Neuronal stem cell (in vitro differentiated cells): Measurements from ENCODE around the gene TCHHL1.

Experiments used
- DNase-seq: peaks from one replicate; pipeline ENCODE4 v3.0.0-alpha.2; 2013; ENCODE audit warnings: low spot score
- H2AFZ ChIP-seq: one replicate; pipeline ENCODE4 v1.6.1; 2013; ENCODE audit warnings: mild to moderate bottlenecking, low read length, inconsistent platforms
- H2AK5ac ChIP-seq: 2 replicates; pipeline ENCODE4 v1.6.1; 2013; ENCODE audit warnings: low read depth, mild to moderate bottlenecking, inconsistent platforms, low read length, moderate library complexity, mixed read lengths
- H2BK120ac ChIP-seq: 2 replicates; pipeline ENCODE4 v1.6.1; 2013; ENCODE audit warnings: low read depth, mild to moderate bottlenecking, inconsistent platforms, low read length, moderate library complexity, mixed read lengths
- H2BK12ac ChIP-seq: one replicate; pipeline ENCODE4 v1.6.1; 2013; ENCODE audit warnings: low read length, inconsistent platforms
- H2BK15ac ChIP-seq: 2 replicates; pipeline ENCODE4 v1.6.1; 2013; ENCODE audit warnings: mild to moderate bottlenecking, low read length, inconsistent platforms, mixed read lengths
- H2BK5ac ChIP-seq: one replicate; pipeline ENCODE4 v1.6.1; 2013; ENCODE audit warnings: inconsistent platforms, mild to moderate bottlenecking, low read length, moderate library complexity
- H3K14ac ChIP-seq: one replicate; pipeline ENCODE4 v1.6.1; 2013; ENCODE audit warnings: low read length, inconsistent platforms
- H3K18ac ChIP-seq: 2 replicates; pipeline ENCODE4 v1.6.1; 2013; ENCODE audit warnings: low read length, inconsistent platforms
- H3K23ac ChIP-seq: 2 replicates; pipeline ENCODE4 v1.6.1; 2013; ENCODE audit warnings: low read depth, mild to moderate bottlenecking, mixed read lengths, low read length, inconsistent platforms; ENCODE audit not compliant: poor library complexity
- H3K27ac ChIP-seq: replicated peaks from 3 replicates; pipeline ENCODE4 v1.5.1; 2013; ENCODE audit warnings: low read length, inconsistent platforms
- H3K27me3 ChIP-seq, 3 experiments: 2 replicates each; pipeline ENCODE4 v1.6.1; 2013; ENCODE audit warnings: low read length in 3 of 3, mild to moderate bottlenecking in 2 of 3, inconsistent platforms in 1 of 3, low read depth in 1 of 3, mixed read lengths in 1 of 3, moderate library complexity in 1 of 3; ENCODE audit not compliant: control insufficient read depth in 3 of 3, insufficient read depth in 3 of 3
- H3K36me3 ChIP-seq, 2 donors: replicated peaks in 1 of 2; 2 replicates each; pipeline ENCODE4 v1.6.1; 2013; ENCODE audit warnings: low read length in 2 of 2; ENCODE audit not compliant: control insufficient read depth in 2 of 2, insufficient read depth in 2 of 2
- H3K4ac ChIP-seq: 2 replicates; pipeline ENCODE4 v1.6.1; 2013; ENCODE audit warnings: inconsistent platforms, mild to moderate bottlenecking, low read length, moderate library complexity
- H3K4me1 ChIP-seq, 2 donors: 1 replicate in 1 of 2; 2 replicates in 1 of 2; pipeline ENCODE4 v1.6.1; 2013; ENCODE audit warnings: low read length in 2 of 2, low read depth in 1 of 2; ENCODE audit not compliant: control insufficient read depth in 2 of 2, insufficient read depth in 1 of 2
- H3K4me2 ChIP-seq: one replicate; pipeline ENCODE4 v1.6.1; 2013; ENCODE audit warnings: mild to moderate bottlenecking, low read length, inconsistent platforms; ENCODE audit not compliant: insufficient read depth, poor library complexity, severe bottlenecking
- H3K4me3 ChIP-seq, 2 donors: 2 replicates each; pipeline ENCODE4 v1.5.1; 2013; ENCODE audit warnings: low read length in 2 of 2, mild to moderate bottlenecking in 2 of 2, inconsistent platforms in 1 of 2, moderate library complexity in 1 of 2
- H3K79me1 ChIP-seq: one replicate; pipeline ENCODE4 v1.6.1; 2013; ENCODE audit warnings: low read depth, mild to moderate bottlenecking, inconsistent platforms, low read length, moderate library complexity
- H3K9ac ChIP-seq: one replicate; pipeline ENCODE4 v1.6.1; 2013; ENCODE audit warnings: mild to moderate bottlenecking, low read depth, low read length, inconsistent platforms; ENCODE audit not compliant: poor library complexity
- H3K9me3 ChIP-seq, 2 donors: replicated peaks in 1 of 2; 2 replicates each; pipeline versions ENCODE3 to v1.6.1; 2013; ENCODE audit warnings: low read length in 2 of 2, mild to moderate bottlenecking in 2 of 2, inconsistent platforms in 1 of 2, low read depth in 1 of 2, mixed read lengths in 1 of 2, moderate library complexity in 1 of 2; ENCODE audit not compliant: control insufficient read depth in 2 of 2, insufficient read depth in 1 of 2
- H4K8ac ChIP-seq: one replicate; pipeline ENCODE4 v1.6.1; 2013; ENCODE audit warnings: low read depth, mild to moderate bottlenecking, inconsistent platforms, low read length, moderate library complexity
- H4K91ac ChIP-seq: one replicate; pipeline ENCODE4 v1.6.1; 2013; ENCODE audit warnings: low read length, low read depth, mild to moderate bottlenecking, inconsistent platforms; ENCODE audit not compliant: poor library complexity
- WGBS, 2 donors: extraction: QIAGEN DNeasy Blood & Tissue Kit; methylation state at CpG; one replicate each; pipeline ENCODE4 v1.1.7; 2013; ENCODE audit warnings: missing lambda C conversion rate in 2 of 2, mixed read lengths in 1 of 2; ENCODE audit not compliant: insufficient read length in 2 of 2, insufficient replicate concordance in 1 of 2; ENCODE audit errors: extremely low coverage in 2 of 2; 5-methylcytosine and 5-hydroxymethylcytosine counted together

TCHHL1 gene

DNA sequence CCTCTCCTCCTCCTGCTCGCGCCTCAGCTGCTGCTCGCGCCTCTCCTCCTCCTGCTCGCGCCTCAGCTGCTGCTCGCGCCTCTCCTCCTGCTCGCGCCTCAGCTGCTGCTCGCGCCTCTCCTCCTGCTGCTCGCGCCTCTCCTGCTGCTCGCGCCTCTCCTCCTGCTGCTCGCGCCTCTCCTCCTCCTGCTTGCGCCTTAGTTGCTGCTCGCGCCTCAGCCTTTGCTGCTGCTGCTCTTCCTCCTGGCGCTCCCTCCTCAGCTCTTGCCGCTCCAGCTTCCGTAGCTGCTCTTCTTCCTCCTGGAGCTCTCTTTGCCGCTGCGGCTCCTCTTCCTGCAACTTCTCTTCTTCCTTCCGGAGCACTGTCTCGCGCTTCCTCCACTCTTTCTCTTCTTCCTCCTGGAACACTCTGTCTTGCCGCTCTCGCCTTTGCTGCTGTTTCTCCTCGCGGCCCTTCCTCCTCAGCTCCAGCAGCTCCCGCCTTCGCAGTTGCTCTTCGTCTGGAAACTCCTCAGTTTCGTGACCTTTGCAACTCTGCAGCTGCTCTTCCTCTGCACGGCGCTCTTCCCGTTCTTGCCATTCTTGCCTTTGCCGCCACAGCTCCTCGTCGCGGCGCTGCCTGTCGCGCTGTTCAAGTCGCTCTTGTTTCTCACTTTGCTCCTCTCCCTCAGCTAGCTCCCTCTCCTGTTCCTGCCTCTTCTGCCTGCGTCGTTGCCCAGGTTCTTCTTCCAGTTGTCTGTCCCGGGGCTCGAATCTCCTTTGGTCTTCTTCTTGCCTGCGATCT, 23.4 kb upstream of the TCHHL1 start:
- DNase-seq: peak; percentile 5
- no peak overlapping the region for H3K27ac ChIP-seq
- WGBS, 2 donors: no CpG with 5 or more reads among the region's 53 CpGs

DNA sequence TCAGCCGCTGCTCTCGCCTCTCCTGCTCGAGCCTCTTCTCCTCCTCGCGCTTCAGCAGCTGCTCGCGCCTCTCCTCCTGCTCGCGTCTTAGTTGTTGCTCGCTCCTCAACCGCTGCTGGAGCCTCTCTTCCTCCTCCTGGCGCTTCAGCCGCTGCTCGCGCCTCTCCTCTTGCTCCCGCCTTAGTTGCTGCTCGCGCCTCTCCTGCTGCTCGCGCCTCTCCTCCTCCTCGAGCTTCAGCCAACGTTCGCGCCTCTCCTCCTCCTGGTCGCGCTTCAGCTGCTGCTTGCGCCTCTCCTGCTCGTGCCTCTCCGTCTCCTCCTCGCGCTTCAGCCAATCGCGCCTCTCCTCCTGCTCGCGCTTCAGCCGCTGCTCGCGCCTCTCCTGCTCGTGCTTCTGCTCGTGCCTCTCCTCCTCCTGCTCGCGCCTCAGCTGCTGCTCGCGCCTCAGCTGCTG, 22.7 kb upstream of the TCHHL1 start:
- H3K9me3 ChIP-seq: peaks cover 14 to 52% of the 10 kb centered on the region in 2 donors
- H2BK15ac ChIP-seq: no peak overlapping the region
- no peaks in the 10 kb centered on the region for H3K36me3 ChIP-seq
- peak overlapping the region; percentile 66 for H3K4me2 ChIP-seq
- peak overlapping the region; percentile 75 for H2AK5ac ChIP-seq
- WGBS, 2 donors: no CpG with 5 or more reads among the region's 44 CpGs
- peak overlapping the region; percentile 97 for H2BK120ac ChIP-seq
- no peak overlapping the region for H4K91ac ChIP-seq
- H4K8ac ChIP-seq: no peak overlapping the region
- peak; percentile 23 for DNase-seq
- H2BK5ac ChIP-seq: no peak overlapping the region
- H3K4me1 ChIP-seq: peaks cover 0 to 16% of the 10 kb centered on the region in 2 donors
- H2BK12ac ChIP-seq: peak overlapping the region; percentile 84
- H3K18ac ChIP-seq: peak overlapping the region; percentile 90
- peak overlapping the region; percentile 38 for H3K14ac ChIP-seq
- peaks cover 52 to 69% (median 68%) of the 10 kb centered on the region in 3 experiments for H3K27me3 ChIP-seq
- H3K4ac ChIP-seq: no peak overlapping the region
- peaks cover 2% of the 10 kb centered on the region for H3K79me1 ChIP-seq
- H2AFZ ChIP-seq: peak overlapping the region; percentile 87
- peak overlapping the region; percentile 9 to 29 for H3K4me3 ChIP-seq
- H3K27ac ChIP-seq: no peak overlapping the region
- H3K23ac ChIP-seq: peak overlapping the region; percentile 65
- H3K9ac ChIP-seq: peak overlapping the region; percentile 70

More for the DNA sequence above, 23.4 kb upstream of the TCHHL1 start:
- Histone ChIP-seq H3K23ac (peak overlapping the region; percentile 69), H3K4me1 (peaks cover 0 to 16% of the 10 kb centered on the region in 2 donors), H3K79me1 (peaks cover 2% of the 10 kb centered on the region), H4K8ac (no peak overlapping the region), H3K36me3 (no peaks in the 10 kb centered on the region), H3K18ac (peak overlapping the region; percentile 86), H3K4ac (no peak overlapping the region), H2AFZ (peak overlapping the region; percentile 87), H2BK15ac (no peak overlapping the region), H2BK120ac (no peak overlapping the region), H2AK5ac (no peak overlapping the region), H3K4me2 (peak overlapping the region; percentile 53), H3K14ac (peak overlapping the region; percentile 97), H3K4me3 (peak overlapping the region; percentile 30 to 46), H3K27me3 (peaks cover 50 to 69% (median 64%) of the 10 kb centered on the region in 3 experiments), H3K9me3 (peaks cover 14 to 50% of the 10 kb centered on the region in 2 donors), H4K91ac (no peak overlapping the region), H2BK12ac (peak overlapping the region; percentile 52), H2BK5ac (no peak overlapping the region), H3K9ac (no peak overlapping the region)

DNA sequence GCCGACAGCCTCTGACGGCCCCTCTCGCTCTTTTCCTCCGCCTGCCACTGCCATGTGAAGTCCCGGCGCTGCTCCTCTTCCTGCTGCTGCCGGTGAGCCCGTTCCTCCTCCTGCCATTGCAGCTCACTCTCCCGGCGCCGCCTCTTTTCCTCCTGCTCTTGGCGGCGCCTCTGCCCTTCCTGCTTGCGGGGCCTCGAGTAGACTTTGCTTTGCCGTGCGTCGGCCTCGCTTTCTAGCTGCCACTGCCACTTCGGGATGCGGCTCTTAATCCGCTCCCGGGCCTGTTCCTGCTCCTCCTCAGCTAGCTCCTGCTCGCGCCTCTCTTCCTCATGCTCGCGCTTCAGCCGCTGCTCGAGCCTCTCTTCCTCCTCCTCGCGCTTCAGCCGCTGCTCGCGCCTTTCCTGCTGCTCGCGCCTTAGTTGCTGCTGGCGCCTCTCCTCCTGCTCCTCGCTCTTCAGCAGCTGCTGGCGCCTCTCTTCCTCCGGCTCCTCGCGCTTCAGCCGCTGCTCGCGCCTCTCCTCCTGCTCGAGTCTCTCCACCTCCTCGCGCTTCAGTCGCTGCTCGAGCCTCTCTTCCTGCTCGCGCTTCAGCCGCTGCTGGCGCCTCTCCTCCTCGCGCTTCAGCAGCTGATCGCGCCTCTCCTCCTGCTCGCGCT, 22.1 kb upstream of the TCHHL1 start:
- no CpG with 5 or more reads among the region's 60 CpGs for WGBS, 2 donors
- H2AFZ ChIP-seq: peak overlapping the region; percentile 87
- H3K36me3 ChIP-seq: no peaks in the 10 kb centered on the region

More for the DNA sequence above, 22.1 kb upstream of the TCHHL1 start:
- H3K4me1 ChIP-seq: peaks cover 0 to 16% of the 10 kb centered on the region in 2 donors
- peaks cover 2% of the 10 kb centered on the region for H3K79me1 ChIP-seq
- peak overlapping the region; percentile 65 for H3K23ac ChIP-seq
- H3K14ac ChIP-seq: peak overlapping the region; percentile 38
- H3K27ac ChIP-seq: no peak overlapping the region
- H3K18ac ChIP-seq: peak overlapping the region; percentile 90
- peak; percentile 20 for DNase-seq
- H3K9me3 ChIP-seq: peaks cover 14 to 52% of the 10 kb centered on the region in 2 donors
- peak overlapping the region; percentile 29 to 65 for H3K4me3 ChIP-seq
- H2BK12ac ChIP-seq: peak overlapping the region; percentile 84
- no peak overlapping the region for H4K8ac ChIP-seq
- H2BK15ac ChIP-seq: no peak overlapping the region
- H2BK120ac ChIP-seq: peak overlapping the region; percentile 97
- H2AK5ac ChIP-seq: peak overlapping the region; percentile 75
- no peak overlapping the region for H3K4ac ChIP-seq
- H3K4me2 ChIP-seq: peak overlapping the region; percentile 66
- H3K9ac ChIP-seq: peak overlapping the region; percentile 70
- no peak overlapping the region for H4K91ac ChIP-seq
- H2BK5ac ChIP-seq: no peak overlapping the region
- peaks cover 52 to 73% (median 68%) of the 10 kb centered on the region in 3 experiments for H3K27me3 ChIP-seq
